ENCODE data around the gene KCNH6.

DNA sequence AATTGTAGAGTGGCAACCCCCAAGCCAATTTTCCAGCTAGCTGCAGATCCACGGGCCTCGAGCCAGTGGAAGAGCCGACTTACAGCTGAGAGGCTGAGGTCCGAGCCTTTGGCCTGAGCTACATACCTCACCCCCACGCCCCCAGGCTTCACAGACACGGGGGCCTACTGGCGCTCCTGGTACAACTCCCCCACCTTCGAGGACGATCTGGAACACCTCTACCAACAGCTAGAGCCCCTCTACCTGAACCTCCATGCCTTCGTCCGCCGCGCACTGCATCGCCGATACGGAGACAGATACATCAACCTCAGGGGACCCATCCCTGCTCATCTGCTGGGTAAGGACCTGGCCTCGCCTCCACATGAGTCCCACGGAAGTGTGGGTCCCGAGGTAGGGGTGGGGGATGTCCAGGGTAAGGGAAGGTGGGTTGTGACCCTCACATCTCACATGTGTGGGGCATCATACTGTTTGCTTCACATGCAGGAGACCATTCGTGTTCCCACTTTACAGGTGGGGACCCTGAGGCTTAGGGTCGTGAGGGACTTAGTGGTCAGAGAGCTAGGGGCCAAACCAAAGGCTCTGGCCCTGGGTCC is 42.9 kb upstream of the KCNH6 start:
- TF ChIP-seq, protein P1, sequence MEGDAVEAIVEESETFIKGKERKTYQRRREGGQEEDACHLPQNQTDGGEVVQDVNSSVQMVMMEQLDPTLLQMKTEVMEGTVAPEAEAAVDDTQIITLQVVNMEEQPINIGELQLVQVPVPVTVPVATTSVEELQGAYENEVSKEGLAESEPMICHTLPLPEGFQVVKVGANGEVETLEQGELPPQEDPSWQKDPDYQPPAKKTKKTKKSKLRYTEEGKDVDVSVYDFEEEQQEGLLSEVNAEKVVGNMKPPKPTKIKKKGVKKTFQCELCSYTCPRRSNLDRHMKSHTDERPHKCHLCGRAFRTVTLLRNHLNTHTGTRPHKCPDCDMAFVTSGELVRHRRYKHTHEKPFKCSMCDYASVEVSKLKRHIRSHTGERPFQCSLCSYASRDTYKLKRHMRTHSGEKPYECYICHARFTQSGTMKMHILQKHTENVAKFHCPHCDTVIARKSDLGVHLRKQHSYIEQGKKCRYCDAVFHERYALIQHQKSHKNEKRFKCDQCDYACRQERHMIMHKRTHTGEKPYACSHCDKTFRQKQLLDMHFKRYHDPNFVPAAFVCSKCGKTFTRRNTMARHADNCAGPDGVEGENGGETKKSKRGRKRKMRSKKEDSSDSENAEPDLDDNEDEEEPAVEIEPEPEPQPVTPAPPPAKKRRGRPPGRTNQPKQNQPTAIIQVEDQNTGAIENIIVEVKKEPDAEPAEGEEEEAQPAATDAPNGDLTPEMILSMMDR (IDR thresholded peaks at IDR 0.05), result no peak
- TF ChIP-seq POLR2A (IDR thresholded peaks at IDR 0.05; ENCODE audit: low read depth), result no peak
- no peak for TF ChIP-seq POLR2AphosphoS5 (IDR thresholded peaks at IDR 0.05)
- TF ChIP-seq EP300 (IDR thresholded peaks at IDR 0.05), result no peak

Measured in esophagus muscularis mucosa (tissue), 4 donors.